Heart left ventricle (tissue), 13 donors: ENCODE measurements around the gene CALCOCO1.

ENCODE experiments used
- POLR2A ChIP-seq, 2 donors: fragments of 450-650 bp; IDR thresholded peaks; one replicate each; pipeline ENCODE4 v1.6.1; 2017; ENCODE audit warnings: antibody characterized with exemption in 2 of 2, mild to moderate bottlenecking in 2 of 2, moderate library complexity in 2 of 2
- TF ChIP-seq, protein P1 (sequence below), 12 donors: fragments of 200-600 bp; sonication (generic) in 4 of 12; IDR thresholded peaks; one replicate each; pipeline versions ENCODE4 v1.5.0 to v1.8.0; 2018 to 2022; ENCODE audit warnings: antibody characterized with exemption in 12 of 12, mild to moderate bottlenecking in 5 of 12
- donor health status: ischemic (EF 13 %, LVEDD 7.1; RV severe dilation, severe dysfunction).
- donor health status: DM: no; HTN: yes; CAD: no.
- donor health status: DM: no; HTN: no; CAD: no.
- donor health status: ischemic (EF 25% LVEDD 6.9; RV normal size, moderate dysfunction).
- donor health status: ischemic (EF 25% LVEDD 5.7; RV mildly dilated, moderate dysfunction).
- donor health status: ischemic (EF 35%, LVEDD 5.7; RV mildly dilated, moderate dysfunction).
- donor health status: nonischemic (EF 11% LVEDD 7.7; RV severe dilation, severe dysfunction).
- donor health status: DM: yes; HTN: yes; CAD: no.
- donor health status: PGD.
- donor health status: ischemic (EF 29% LVEDD 5.4; RV normal size, mild dysfunction).
- donor health status: nonischemic (EF 23%, LVEDD 6.1; RV moderate dilation, normal function).

DNA sequence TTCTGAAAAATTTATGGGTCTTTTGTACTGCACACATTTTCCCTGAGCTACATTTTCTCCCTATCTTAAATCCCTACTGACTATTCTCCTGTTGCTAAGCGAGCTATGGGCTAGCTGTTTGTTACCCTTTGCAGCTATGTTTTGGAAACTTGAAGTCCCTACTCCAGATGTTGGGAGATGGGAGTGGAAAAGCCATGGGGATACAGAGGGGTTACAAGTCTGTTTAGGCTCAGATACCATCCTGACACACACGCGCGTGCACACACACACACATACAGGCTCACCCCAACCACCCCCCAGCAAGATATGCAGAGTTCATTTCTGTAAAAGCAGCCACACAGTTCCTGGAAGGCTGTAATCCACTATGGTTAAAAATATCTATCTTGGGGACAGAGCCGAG, 67.2 kb downstream of the CALCOCO1 start:
- TF ChIP-seq, protein P1, sequence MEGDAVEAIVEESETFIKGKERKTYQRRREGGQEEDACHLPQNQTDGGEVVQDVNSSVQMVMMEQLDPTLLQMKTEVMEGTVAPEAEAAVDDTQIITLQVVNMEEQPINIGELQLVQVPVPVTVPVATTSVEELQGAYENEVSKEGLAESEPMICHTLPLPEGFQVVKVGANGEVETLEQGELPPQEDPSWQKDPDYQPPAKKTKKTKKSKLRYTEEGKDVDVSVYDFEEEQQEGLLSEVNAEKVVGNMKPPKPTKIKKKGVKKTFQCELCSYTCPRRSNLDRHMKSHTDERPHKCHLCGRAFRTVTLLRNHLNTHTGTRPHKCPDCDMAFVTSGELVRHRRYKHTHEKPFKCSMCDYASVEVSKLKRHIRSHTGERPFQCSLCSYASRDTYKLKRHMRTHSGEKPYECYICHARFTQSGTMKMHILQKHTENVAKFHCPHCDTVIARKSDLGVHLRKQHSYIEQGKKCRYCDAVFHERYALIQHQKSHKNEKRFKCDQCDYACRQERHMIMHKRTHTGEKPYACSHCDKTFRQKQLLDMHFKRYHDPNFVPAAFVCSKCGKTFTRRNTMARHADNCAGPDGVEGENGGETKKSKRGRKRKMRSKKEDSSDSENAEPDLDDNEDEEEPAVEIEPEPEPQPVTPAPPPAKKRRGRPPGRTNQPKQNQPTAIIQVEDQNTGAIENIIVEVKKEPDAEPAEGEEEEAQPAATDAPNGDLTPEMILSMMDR (IDR thresholded peaks at IDR 0.05) = no peak
- TF ChIP-seq POLR2A (IDR thresholded peaks at IDR 0.05) = no peak
